GM19023 (cell line): ENCODE data around the gene FAM135A.

Source experiments
- ATAC-seq: cut with Tn5 transposase; IDR thresholded peaks from one replicate; pipeline ENCODE4 v1.9.1; 2021; ENCODE audit warnings: mild to moderate bottlenecking, moderate library complexity; ENCODE audit not compliant: unreplicated experiment

The FAM135A gene

GRCh38 chr6:70413114-70413991 is at the start of gene FAM135A:
Gene FAM135A (plus strand): TSS chr6:70413508. CDS start chr6:70428343, 14,835 bp downstream.
- peak; percentile 87 for ATAC-seq

GRCh38 chr6:70363741-70364493 is 49.4 kb upstream of the FAM135A start:
- ATAC-seq = no peak

GRCh38 chr6:70369332-70369950 is 43.9 kb upstream of the FAM135A start:
- peak; percentile 81 for ATAC-seq

GRCh38 chr6:70370496-70370895 is 42.8 kb upstream of the FAM135A start:
- no peak for ATAC-seq

- no peak for ATAC-seq
Observed at GRCh38 chr6:70371454-70372105, 41.7 kb upstream of the FAM135A start.

GRCh38 chr6:70375166-70375565 is 38.1 kb upstream of the FAM135A start:
- ATAC-seq = no peak

- no peak for ATAC-seq
Observed at GRCh38 chr6:70375882-70376281, 37.4 kb upstream of the FAM135A start.

- ATAC-seq = no peak
Observed at GRCh38 chr6:70376628-70377027, 36.7 kb upstream of the FAM135A start.

- ATAC-seq = no peak
Observed at GRCh38 chr6:70377372-70377771, 35.9 kb upstream of the FAM135A start.

- ATAC-seq = peak; percentile 19
Observed at GRCh38 chr6:70379473-70380013, 33.8 kb upstream of the FAM135A start.

GRCh38 chr6:70380252-70380651 is 33.1 kb upstream of the FAM135A start:
- ATAC-seq = peak; percentile 84

GRCh38 chr6:70380771-70381416 is 32.4 kb upstream of the FAM135A start:
- ATAC-seq = no peak

- no peak for ATAC-seq
Observed at GRCh38 chr6:70381417-70381782, 31.9 kb upstream of the FAM135A start.

GRCh38 chr6:70385901-70386300 is 27.4 kb upstream of the FAM135A start:
- ATAC-seq = no peak

- no peak for ATAC-seq
Observed at GRCh38 chr6:70388814-70389213, 24.5 kb upstream of the FAM135A start.

GRCh38 chr6:70389261-70389660 is 24.0 kb upstream of the FAM135A start:
- no peak for ATAC-seq

GRCh38 chr6:70390067-70390466 is 23.2 kb upstream of the FAM135A start:
- no peak for ATAC-seq

- no peak for ATAC-seq
Observed at GRCh38 chr6:70391492-70391891, 21.8 kb upstream of the FAM135A start.

- ATAC-seq = no peak
Observed at GRCh38 chr6:70394518-70395300, 18.6 kb upstream of the FAM135A start.

GRCh38 chr6:70395301-70395672 is 18.0 kb upstream of the FAM135A start:
- no peak for ATAC-seq
